GM19351 (cell line): ENCODE data around the gene PPP1R13L.

ENCODE experiments used
- ATAC-seq: cut with Tn5 transposase; IDR thresholded peaks from one replicate; pipeline ENCODE4 v1.9.1; 2021; ENCODE audit warnings: mild to moderate bottlenecking, moderate library complexity; ENCODE audit not compliant: unreplicated experiment

The PPP1R13L gene

GRCh38 chr19:45370410-45371204, 34.3 kb downstream of the PPP1R13L start, which contains the start of gene ERCC2:
Gene ERCC2 (minus strand): TSS chr19:45370573. CDS start chr19:45370540, 33 bp downstream.
- ATAC-seq = peak; percentile 99

GRCh38 chr19:45368737-45369340, 36.0 kb downstream of the PPP1R13L start:
- no peak for ATAC-seq

GRCh38 chr19:45368127-45368526, 36.7 kb downstream of the PPP1R13L start:
- no peak for ATAC-seq

GRCh38 chr19:45364696-45365095, 40.2 kb downstream of the PPP1R13L start:
- no peak for ATAC-seq

- no peak for ATAC-seq
Observed at GRCh38 chr19:45363861-45364459, 40.9 kb downstream of the PPP1R13L start.

- no peak for ATAC-seq
Observed at GRCh38 chr19:45362291-45362690, 42.6 kb downstream of the PPP1R13L start.

GRCh38 chr19:45361608-45362007, 43.3 kb downstream of the PPP1R13L start:
- no peak for ATAC-seq

- no peak for ATAC-seq
Observed at GRCh38 chr19:45358213-45358792, 46.6 kb downstream of the PPP1R13L start.

GRCh38 chr19:45357445-45357783, 47.5 kb downstream of the PPP1R13L start:
- no peak for ATAC-seq

- no peak for ATAC-seq
Observed at GRCh38 chr19:45356760-45357444, 48.0 kb downstream of the PPP1R13L start.

GRCh38 chr19:45355910-45356309, 49.0 kb downstream of the PPP1R13L start:
- no peak for ATAC-seq

GRCh38 chr19:45355402-45355801, 49.5 kb downstream of the PPP1R13L start:
- no peak for ATAC-seq

- no peak for ATAC-seq
Observed at GRCh38 chr19:45354241-45354842, 50.5 kb downstream of the PPP1R13L start.

- no peak for ATAC-seq
Observed at GRCh38 chr19:45352914-45353796, 51.7 kb downstream of the PPP1R13L start.

GRCh38 chr19:45352471-45352870, 52.4 kb downstream of the PPP1R13L start:
- no peak for ATAC-seq

- ATAC-seq = no peak
Observed at GRCh38 chr19:45352062-45352461, 52.8 kb downstream of the PPP1R13L start.

- no peak for ATAC-seq
Observed at GRCh38 chr19:45351401-45351952, 53.4 kb downstream of the PPP1R13L start.

- no peak for ATAC-seq
Observed at GRCh38 chr19:45350477-45351058, 54.3 kb downstream of the PPP1R13L start.

GRCh38 chr19:45349430-45349941, 55.4 kb downstream of the PPP1R13L start:
- ATAC-seq = no peak
